HCT116 (cell line): Measurements from ENCODE around the gene AHI1. TPM values are rescaled to one million over a fixed set of nuclear protein-coding genes. Genes with fewer than 3 reads are reported as not detected.

Experiments
- ATAC-seq: fragments of 200-7000 bp; cut with Tn5 transposase; 2 replicates; pipeline ENCODE4 v1.9.1; 2020; ENCODE audit warnings: mild to moderate bottlenecking, moderate library complexity
- BruUV-seq: library from RNA; stranded (reverse); fragments of 400-500 nt; replicated peaks from 2 replicates; lab custom pipeline; 2021; lab: Mats Ljungman, UMichigan
- CTCF ChIA-PET: fragments of 300-600 bp; sonication (Branson Sonifier 250); formaldehyde crosslinking; loops from one replicate; lab custom pipeline; 2021; ENCODE audit warnings: antibody characterized with exemption; lab: Charles Lee
- POLR2A ChIA-PET: fragments of 300-600, 350-600 bp; sonication (Branson Sonifier 250); formaldehyde crosslinking; loops from one replicate; lab custom pipeline; 2021; ENCODE audit warnings: antibody characterized with exemption; lab: Charles Lee
- RAD21 ChIA-PET, 2 experiments: fragments of 300-600 bp; sonication (Branson Sonifier 250); formaldehyde crosslinking; loops; one replicate each; lab custom pipeline; 2023; ENCODE audit warnings: low total read pairs in 2 of 2; ENCODE audit not compliant: uncharacterized antibody in 2 of 2, unreplicated experiment in 2 of 2, low non-redundant PET in 1 of 2; lab: Charles Lee
- DNase-seq: peaks from one replicate; pipeline ENCODE4 v3.0.0-alpha.2; 2010; ENCODE audit warnings: low read depth, low spot score
- H2AFZ ChIP-seq: fragments of 200-600 bp; shearing (Covaris generic), sonication (generic); 2 replicates; pipeline ENCODE4 v1.6.1; 2017; ENCODE audit warnings: low read depth, mixed run types, mixed read lengths, antibody characterized with exemption, low read length; ENCODE audit not compliant: poor library complexity, severe bottlenecking
- H3K27ac ChIP-seq: 2 replicates; pipeline ENCODE4 v1.5.1; 2012; ENCODE audit warnings: low read depth, low read length
- H3K27me3 ChIP-seq: fragments of 200-600 bp; sonication (generic); 2 replicates; pipeline ENCODE4 v1.6.1; 2016; ENCODE audit warnings: mixed run types, low read length, mixed read lengths; ENCODE audit not compliant: insufficient read depth
- H3K36me3 ChIP-seq, 2 experiments: fragments of 200-500 bp in 1 of 2; fragments of 200-600 bp in 1 of 2; sonication (Bioruptor generic) in 1 of 2; sonication (generic) in 1 of 2; 2 replicates each; pipeline versions ENCODE4 v1.5.1 to v1.6.1; 2014 to 2016; ENCODE audit warnings: low read length in 2 of 2, inconsistent platforms in 1 of 2, mixed read lengths in 1 of 2, mixed run types in 1 of 2; ENCODE audit not compliant: insufficient read depth in 2 of 2, control insufficient read depth in 1 of 2
- H3K4me1 ChIP-seq, 2 experiments: fragments of 200-600 bp in 1 of 2; sonication (generic) in 1 of 2; 2 replicates each; pipeline versions ENCODE4 v1.5.1 to v1.6.1; 2012 to 2017; ENCODE audit warnings: low read length in 2 of 2, inconsistent platforms in 1 of 2, mild to moderate bottlenecking in 1 of 2, mixed read lengths in 1 of 2, mixed run types in 1 of 2, moderate library complexity in 1 of 2; ENCODE audit not compliant: insufficient read depth in 2 of 2, control insufficient read depth in 1 of 2
- H3K4me2 ChIP-seq: fragments of 200-600 bp; sonication (generic); 2 replicates; pipeline ENCODE4 v1.6.1; 2017; ENCODE audit warnings: mixed run types, low read length, mixed read lengths
- H3K4me3 ChIP-seq, 2 experiments: fragments of 200-600 bp in 1 of 2; sonication (generic) in 1 of 2; replicated peaks in 1 of 2; 2 replicates each; pipeline ENCODE4 v1.5.1; 2011 to 2016; ENCODE audit warnings: low read length in 2 of 2, control low read depth in 1 of 2, low read depth in 1 of 2, mild to moderate bottlenecking in 1 of 2, mixed read lengths in 1 of 2, mixed run types in 1 of 2
- H3K79me2 ChIP-seq: fragments of 200-600 bp; sonication (generic); 2 replicates; pipeline ENCODE4 v1.6.1; 2017; ENCODE audit warnings: mild to moderate bottlenecking, mixed run types, low read length, moderate library complexity, mixed read lengths; ENCODE audit not compliant: insufficient read depth
- H3K9ac ChIP-seq: fragments of 200-600 bp; sonication (generic); 2 replicates; pipeline ENCODE4 v1.6.1; 2016; ENCODE audit warnings: low read length, mixed read lengths
- H3K9me2 ChIP-seq: fragments of 200-600 bp; sonication (generic), shearing (Covaris generic); 2 replicates; pipeline ENCODE4 v1.6.1; 2017; ENCODE audit warnings: mixed run types, mild to moderate bottlenecking, moderate library complexity; ENCODE audit not compliant: insufficient read depth
- H3K9me3 ChIP-seq, 2 experiments: fragments of 200-500 bp in 1 of 2; fragments of 200-600 bp in 1 of 2; sonication (Bioruptor generic) in 1 of 2; sonication (generic) in 1 of 2; 2 replicates each; pipeline ENCODE4 v1.6.1; 2014 to 2017; ENCODE audit warnings: low read length in 2 of 2, mixed read lengths in 2 of 2, inconsistent platforms in 1 of 2, low read depth in 1 of 2, mild to moderate bottlenecking in 1 of 2, mixed run types in 1 of 2, moderate library complexity in 1 of 2; ENCODE audit not compliant: control insufficient read depth in 1 of 2, insufficient read depth in 1 of 2
- H4K20me1 ChIP-seq: fragments of 200-600 bp; sonication (generic), shearing (Covaris generic); 2 replicates; pipeline ENCODE4 v1.6.1; 2017; ENCODE audit warnings: mixed run types, mild to moderate bottlenecking, moderate library complexity; ENCODE audit not compliant: insufficient read depth
- EGR1 ChIP-seq: IDR thresholded peaks from 2 replicates; pipeline ENCODE4 v1.6.1; 2012; ENCODE audit warnings: low read depth
- POLR2AphosphoS5 ChIP-seq: IDR thresholded peaks from 2 replicates; pipeline ENCODE4 v1.6.1; 2011; ENCODE audit warnings: mild to moderate bottlenecking, low read depth, low read length, moderate library complexity
- SP1 ChIP-seq: IDR thresholded peaks from 2 replicates; pipeline ENCODE4 v1.6.1; 2012; ENCODE audit warnings: low read depth
- SRF ChIP-seq: IDR thresholded peaks from 2 replicates; pipeline ENCODE4 v1.6.1; 2012; ENCODE audit warnings: low read depth
- YY1 ChIP-seq: IDR thresholded peaks from 2 replicates; pipeline ENCODE4 v1.6.1; 2011; ENCODE audit warnings: low read length, low read depth, moderate library complexity, mild to moderate bottlenecking; ENCODE audit not compliant: insufficient replicate concordance; ENCODE audit errors: extremely low read depth
- intact Hi-C: fragments of 100-400 bp; cut with micrococcal nuclease; formaldehyde crosslinking; loops from 2 replicates; pipeline ENCODE4 v1.10.0; 2022
- total RNA-seq: library from RNA; stranded (reverse); gene quantifications from one replicate; pipeline ENCODE4 v1.2.1, GENCODE V29; 2021; ENCODE audit not compliant: unreplicated experiment
- TF ChIP-seq, protein P1 (sequence below), 3 experiments: fragments of 200-600 bp in 1 of 3; sonication (generic) in 1 of 3; IDR thresholded peaks in 2 of 3; conservative IDR thresholded peaks in 1 of 3; 2 replicates each; pipeline ENCODE4 v1.5.1; 2012 to 2017; ENCODE audit warnings: low read depth in 2 of 3, low read length in 2 of 3, antibody characterized with exemption in 1 of 3, borderline replicate concordance in 1 of 3, control low read depth in 1 of 3, mild to moderate bottlenecking in 1 of 3, mixed read lengths in 1 of 3, mixed run types in 1 of 3, moderate library complexity in 1 of 3; ENCODE audit not compliant: insufficient read depth in 1 of 3
- TF ChIP-seq, protein P2 (sequence below): IDR thresholded peaks from 2 replicates; pipeline ENCODE4 v1.6.1; 2012

The AHI1 gene
- total RNA-seq, 1 experiment from 2014 or later = 29.6 TPM

DNA sequence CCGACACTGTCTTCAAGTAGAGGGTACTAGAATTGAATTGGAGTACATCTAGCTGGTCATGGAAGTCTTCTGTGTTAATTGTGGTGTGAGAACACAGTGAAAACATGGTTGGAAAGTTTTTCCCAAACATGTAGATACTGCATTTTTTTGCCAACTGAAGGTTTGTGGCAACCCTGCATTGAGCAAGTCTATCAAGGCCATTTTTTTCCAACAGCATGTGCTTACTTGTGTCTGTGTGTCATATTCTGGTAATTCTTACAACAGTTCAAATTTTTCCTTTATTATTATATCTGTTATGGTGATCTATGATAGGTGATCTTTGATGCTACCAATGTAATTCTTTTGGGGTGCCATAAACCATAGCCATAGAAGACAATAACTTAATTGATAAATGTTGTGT, 169.4 kb downstream of the AHI1 start:
- ChIA-PET CTCF (no interaction called here), POLR2A (no interaction called here), RAD21 (no interaction called here)
- BruUV-seq = no TSS peak
- intact Hi-C loops = no loop called here
- H3K27ac ChIP-seq = no peak overlapping the region
- H3K9ac ChIP-seq = no peak overlapping the region
- no peaks in the 10 kb centered on the region for H3K36me3 ChIP-seq
- no peak overlapping the region for H2AFZ ChIP-seq
- H3K4me3 ChIP-seq = no peak overlapping the region
- H3K9me3 ChIP-seq = no peaks in the 10 kb centered on the region
- no peaks in the 10 kb centered on the region for H3K27me3 ChIP-seq
- no peaks in the 10 kb centered on the region for H4K20me1 ChIP-seq
- TF ChIP-seq SP1 = no peak
- TF ChIP-seq EGR1 = no peak
- no peaks in the 10 kb centered on the region for H3K4me1 ChIP-seq
- no peaks in the 10 kb centered on the region for H3K9me2 ChIP-seq
- no peak overlapping the region for H3K4me2 ChIP-seq
- H3K79me2 ChIP-seq = no peaks in the 10 kb centered on the region
- DNase-seq = no peak
- ATAC-seq = no peak

DNA sequence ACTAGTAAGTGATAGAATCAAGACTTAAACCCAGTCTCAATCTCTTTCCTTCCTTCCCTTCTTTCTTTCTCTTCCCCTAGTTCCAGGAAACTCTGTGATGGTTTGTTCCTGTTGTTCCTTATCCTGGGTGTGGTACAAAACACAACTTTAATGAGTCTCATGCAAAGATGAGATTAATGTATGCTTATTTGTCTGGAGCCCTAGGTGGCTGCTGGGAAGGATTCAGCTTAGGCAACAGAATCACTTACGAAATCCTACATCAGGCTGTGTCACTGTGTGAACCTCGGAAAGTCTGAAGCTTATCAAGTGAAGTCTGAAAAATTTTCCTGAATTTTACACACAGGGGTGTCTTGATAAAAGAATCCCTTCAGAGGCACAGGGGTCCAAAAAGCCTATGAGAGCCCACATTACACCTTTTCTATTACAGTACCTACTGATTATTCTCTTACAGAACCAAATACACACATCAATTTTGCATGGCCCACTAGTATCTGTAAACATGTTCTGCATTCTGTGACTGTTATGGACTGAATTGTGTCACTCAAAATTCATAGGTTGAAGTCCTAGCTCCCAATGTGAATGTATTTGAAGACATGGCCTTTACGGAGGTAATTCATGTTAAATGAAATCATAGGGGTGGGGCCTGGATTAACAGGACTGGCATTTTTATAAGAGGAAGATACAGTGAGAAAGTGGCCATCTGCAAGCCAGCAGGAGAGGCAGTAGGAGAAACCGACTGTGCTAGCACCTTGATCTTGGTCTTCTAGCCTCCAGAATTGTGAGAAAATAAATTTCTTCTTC, 171.7 kb downstream of the AHI1 start:
- ATAC-seq = no peak
- intact Hi-C loops = no loop called here
- H2AFZ ChIP-seq = no peak overlapping the region
- no peak overlapping the region for H3K9ac ChIP-seq
- H3K79me2 ChIP-seq = no peaks in the 10 kb centered on the region
- RAD21 ChIA-PET = no interaction called here
- H3K4me3 ChIP-seq = no peak overlapping the region
- no peaks in the 10 kb centered on the region for H3K36me3 ChIP-seq
- H3K27ac ChIP-seq = no peak overlapping the region
- H3K4me2 ChIP-seq = no peak overlapping the region
- H3K9me2 ChIP-seq = no peaks in the 10 kb centered on the region
- no TSS peak for BruUV-seq
- H3K27me3 ChIP-seq = no peaks in the 10 kb centered on the region
- CTCF ChIA-PET = no interaction called here
- no peak for DNase-seq
- no peaks in the 10 kb centered on the region for H3K9me3 ChIP-seq
- H4K20me1 ChIP-seq = no peaks in the 10 kb centered on the region
- TF ChIP-seq SRF (no peak), EGR1 (no peak), YY1 (no peak), POLR2AphosphoS5 (no peak)
- TF ChIP-seq, protein P1, sequence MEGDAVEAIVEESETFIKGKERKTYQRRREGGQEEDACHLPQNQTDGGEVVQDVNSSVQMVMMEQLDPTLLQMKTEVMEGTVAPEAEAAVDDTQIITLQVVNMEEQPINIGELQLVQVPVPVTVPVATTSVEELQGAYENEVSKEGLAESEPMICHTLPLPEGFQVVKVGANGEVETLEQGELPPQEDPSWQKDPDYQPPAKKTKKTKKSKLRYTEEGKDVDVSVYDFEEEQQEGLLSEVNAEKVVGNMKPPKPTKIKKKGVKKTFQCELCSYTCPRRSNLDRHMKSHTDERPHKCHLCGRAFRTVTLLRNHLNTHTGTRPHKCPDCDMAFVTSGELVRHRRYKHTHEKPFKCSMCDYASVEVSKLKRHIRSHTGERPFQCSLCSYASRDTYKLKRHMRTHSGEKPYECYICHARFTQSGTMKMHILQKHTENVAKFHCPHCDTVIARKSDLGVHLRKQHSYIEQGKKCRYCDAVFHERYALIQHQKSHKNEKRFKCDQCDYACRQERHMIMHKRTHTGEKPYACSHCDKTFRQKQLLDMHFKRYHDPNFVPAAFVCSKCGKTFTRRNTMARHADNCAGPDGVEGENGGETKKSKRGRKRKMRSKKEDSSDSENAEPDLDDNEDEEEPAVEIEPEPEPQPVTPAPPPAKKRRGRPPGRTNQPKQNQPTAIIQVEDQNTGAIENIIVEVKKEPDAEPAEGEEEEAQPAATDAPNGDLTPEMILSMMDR (IDR thresholded peaks at IDR 0.05 in 2 of 3, conservative IDR thresholded peaks at IDR 0.05 in 1 of 3; ENCODE audit: borderline replicate concordance in 1 of 3, insufficient read depth in 1 of 3, low read depth in 2 of 3, low read length in 2 of 3) = no peak
- TF ChIP-seq, protein P2, sequence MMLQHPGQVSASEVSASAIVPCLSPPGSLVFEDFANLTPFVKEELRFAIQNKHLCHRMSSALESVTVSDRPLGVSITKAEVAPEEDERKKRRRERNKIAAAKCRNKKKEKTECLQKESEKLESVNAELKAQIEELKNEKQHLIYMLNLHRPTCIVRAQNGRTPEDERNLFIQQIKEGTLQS = no peak
- H3K4me1 ChIP-seq = no peaks in the 10 kb centered on the region
- POLR2A ChIA-PET = no interaction called here
